MM.1S (cell line): Measurements from ENCODE around the gene ZBTB24.

Source experiments
- CTCF ChIP-seq: fragments of 300-600 bp; sonication (generic); IDR thresholded peaks from 2 replicates; pipeline ENCODE4 v1.5.1; 2016; ENCODE audit warnings: antibody characterized with exemption, low read length, mixed read lengths
- EZH2 ChIP-seq: fragments of 300-600 bp; sonication (generic); optimal IDR thresholded peaks from 2 replicates; pipeline ENCODE3; 2017; ENCODE audit warnings: low read depth, mild to moderate bottlenecking, antibody characterized with exemption, low read length, mixed read lengths

- no peak for TF ChIP-seq CTCF
- no peak for TF ChIP-seq EZH2
These were observed 61.8 kb downstream of the ZBTB24 start for GRCh38 chr6:109421184-109421583.
